Omental fat pad (tissue), 4 donors: ENCODE data around the gene TPBGL. TPM values are rescaled to one million over a fixed set of nuclear protein-coding genes. Genes with fewer than 3 reads are reported as not detected.

Experiments used
- ATAC-seq: fragments of 150-250 bp; one replicate; pipeline ENCODE4 v1.9.1; 2016; ENCODE audit warnings: mild to moderate bottlenecking, moderate library complexity; ENCODE audit not compliant: low FRiP score
- DNase-seq: peaks from one replicate; pipeline ENCODE4 v3.0.0-alpha.2; 2019; ENCODE audit warnings: low spot score
- total RNA-seq, 4 donors: library from RNA; depleted of rRNA; stranded (reverse); fragments of >200 nt; gene quantifications; one replicate each; pipeline ENCODE4 v1.1.0, GENCODE V29; 2016
- TF ChIP-seq, protein P1 (sequence below), 3 donors: fragments of 450-650 bp; IDR thresholded peaks; one replicate each; pipeline ENCODE4 v1.5.1; 2016 to 2017; ENCODE audit warnings: antibody characterized with exemption in 3 of 3, mild to moderate bottlenecking in 3 of 3, moderate library complexity in 2 of 3

TPBGL gene
- total RNA-seq, 4 donors from 2014 or later, result 0.19 to 0.48 TPM; not detected in 2

DNA sequence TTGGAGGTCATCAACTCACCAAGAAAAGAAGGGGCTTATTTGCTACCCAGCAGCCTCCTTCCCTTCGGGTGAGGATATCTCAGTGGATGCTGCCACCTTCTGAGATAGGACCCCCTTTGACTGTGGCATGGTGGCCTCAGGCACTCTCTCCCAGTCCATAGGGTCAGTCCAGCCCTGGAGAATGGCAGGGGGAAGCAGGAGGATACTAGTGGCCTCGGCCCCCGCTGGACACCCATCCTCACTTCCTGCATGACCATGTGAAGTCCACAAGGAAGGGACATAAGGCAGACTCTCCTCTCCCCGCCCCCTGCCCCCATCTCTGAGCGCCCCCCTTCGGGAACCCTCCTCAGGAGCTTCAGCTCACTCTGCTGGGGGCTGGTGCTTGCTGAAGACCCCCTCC, 24.4 kb downstream of the TPBGL start:
- DNase-seq, result no peak
- TF ChIP-seq, protein P1, sequence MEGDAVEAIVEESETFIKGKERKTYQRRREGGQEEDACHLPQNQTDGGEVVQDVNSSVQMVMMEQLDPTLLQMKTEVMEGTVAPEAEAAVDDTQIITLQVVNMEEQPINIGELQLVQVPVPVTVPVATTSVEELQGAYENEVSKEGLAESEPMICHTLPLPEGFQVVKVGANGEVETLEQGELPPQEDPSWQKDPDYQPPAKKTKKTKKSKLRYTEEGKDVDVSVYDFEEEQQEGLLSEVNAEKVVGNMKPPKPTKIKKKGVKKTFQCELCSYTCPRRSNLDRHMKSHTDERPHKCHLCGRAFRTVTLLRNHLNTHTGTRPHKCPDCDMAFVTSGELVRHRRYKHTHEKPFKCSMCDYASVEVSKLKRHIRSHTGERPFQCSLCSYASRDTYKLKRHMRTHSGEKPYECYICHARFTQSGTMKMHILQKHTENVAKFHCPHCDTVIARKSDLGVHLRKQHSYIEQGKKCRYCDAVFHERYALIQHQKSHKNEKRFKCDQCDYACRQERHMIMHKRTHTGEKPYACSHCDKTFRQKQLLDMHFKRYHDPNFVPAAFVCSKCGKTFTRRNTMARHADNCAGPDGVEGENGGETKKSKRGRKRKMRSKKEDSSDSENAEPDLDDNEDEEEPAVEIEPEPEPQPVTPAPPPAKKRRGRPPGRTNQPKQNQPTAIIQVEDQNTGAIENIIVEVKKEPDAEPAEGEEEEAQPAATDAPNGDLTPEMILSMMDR (IDR thresholded peaks at IDR 0.05), result no peak
- ATAC-seq, result no peak

DNA sequence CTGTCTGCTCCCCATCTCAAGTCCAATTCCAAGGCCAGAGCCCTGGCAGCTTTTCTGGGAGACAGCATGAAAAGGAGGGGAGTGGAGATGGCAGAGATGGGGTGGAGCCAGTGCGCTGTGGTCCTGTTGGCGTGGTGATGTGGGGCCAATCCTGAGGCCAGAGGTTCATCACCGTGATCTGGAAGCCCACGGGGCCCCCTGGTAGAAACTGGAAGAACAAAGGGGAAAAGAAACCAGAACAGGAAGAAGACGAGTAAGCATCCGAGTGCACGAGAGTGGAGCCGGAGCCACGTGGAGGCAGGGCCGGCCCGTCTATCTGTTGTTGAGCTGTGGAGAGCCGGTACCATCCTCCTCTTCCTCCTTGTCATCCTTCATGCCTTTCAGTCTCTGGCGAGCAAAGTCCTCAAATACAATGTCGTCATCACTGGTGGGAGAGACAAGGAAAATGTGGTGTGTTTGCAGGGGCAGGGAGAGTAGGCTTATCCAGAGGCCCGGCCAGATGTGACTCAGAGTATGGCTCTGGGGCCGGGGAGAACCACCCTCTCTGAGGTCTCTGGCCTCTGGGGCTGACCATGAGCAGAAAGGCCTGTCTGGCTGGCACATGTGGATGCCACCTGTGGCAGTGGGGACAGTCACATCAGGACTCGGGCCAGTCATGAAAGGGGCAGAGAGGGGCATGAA, 25.4 kb downstream of the TPBGL start:
- no peak for ATAC-seq
- TF ChIP-seq, protein P1 (IDR thresholded peaks at IDR 0.05), result no peak
- no peak for DNase-seq

DNA sequence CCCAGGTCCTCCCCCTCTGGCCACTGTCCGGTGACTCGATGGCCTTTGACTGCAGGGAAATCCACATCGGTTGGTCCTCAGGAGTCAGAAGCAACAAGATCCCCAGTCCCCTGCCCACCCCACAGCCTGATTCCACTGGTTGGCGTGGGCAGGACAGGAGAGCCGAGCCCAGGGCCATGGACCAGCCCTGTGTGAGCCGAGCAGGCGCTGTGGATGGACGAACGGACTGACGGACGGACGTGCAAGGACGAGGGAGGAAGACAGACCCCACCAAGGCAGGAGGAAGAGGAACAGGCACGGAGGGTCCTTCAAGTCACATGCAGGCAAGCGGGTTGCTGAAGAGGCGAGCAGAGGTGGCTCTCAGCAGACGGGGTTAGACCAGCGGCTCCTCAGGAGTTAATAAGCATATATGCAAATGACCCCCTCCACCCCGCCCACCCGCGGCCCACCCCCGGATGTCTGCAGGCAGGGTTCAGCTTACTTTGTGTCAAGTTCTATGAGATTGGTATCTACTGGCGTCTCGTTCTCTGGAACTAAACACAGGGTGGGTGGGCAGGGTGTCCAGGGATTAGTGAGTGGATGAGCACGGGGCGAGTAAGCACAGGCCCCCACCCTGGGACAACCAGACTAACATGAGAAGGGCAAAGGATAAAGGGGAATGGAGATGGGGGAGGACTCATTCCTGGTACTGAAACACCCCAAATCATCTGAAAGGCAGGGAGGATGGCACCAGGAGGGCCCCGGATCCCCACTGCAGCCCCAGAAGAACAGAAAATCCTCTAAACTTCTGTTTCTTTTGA, 26.8 kb downstream of the TPBGL start:
- no peak for DNase-seq
- TF ChIP-seq, protein P1 (IDR thresholded peaks at IDR 0.05), result no peak

DNA sequence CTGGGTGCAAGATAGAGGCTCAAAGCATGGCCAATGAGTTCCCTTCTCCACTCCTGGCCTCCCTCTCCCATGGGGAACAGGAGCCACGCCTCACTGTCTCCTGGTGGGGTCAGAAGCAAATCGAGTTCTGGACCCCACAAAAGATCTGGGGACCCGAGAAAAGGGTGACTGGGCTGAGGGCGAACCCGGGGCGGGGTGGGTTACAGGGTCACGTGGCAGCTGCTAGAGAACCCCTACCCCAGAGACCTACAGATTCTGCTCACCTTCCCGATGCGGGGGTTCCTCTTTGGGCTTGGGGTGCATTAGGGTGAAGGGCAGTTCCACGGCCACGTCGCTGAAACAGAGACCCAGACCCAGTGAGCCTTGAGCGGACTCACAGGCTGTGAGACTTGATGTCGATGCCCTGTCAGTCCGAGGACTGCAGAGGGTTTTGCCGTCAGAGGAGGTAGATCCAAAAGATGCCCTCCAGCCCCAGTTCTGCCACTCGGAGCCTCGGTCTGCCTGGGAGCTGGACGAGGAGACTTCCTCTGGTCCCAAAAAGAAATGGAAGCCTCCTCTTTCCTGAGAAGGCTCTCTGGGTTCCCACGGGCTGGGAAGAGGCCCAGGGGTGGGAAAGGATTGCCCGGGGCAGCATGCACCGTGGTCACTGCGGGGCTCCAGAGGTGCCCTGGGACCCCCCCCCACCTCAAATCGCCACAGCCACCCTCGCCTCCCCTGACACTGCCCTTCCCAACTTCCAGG, 28.2 kb downstream of the TPBGL start:
- DNase-seq (no peak), ATAC-seq (no peak)
- TF ChIP-seq, protein P1 (IDR thresholded peaks at IDR 0.05), result no peak

More for the DNA sequence above, 26.8 kb downstream of the TPBGL start:
- ATAC-seq, result no peak

DNA sequence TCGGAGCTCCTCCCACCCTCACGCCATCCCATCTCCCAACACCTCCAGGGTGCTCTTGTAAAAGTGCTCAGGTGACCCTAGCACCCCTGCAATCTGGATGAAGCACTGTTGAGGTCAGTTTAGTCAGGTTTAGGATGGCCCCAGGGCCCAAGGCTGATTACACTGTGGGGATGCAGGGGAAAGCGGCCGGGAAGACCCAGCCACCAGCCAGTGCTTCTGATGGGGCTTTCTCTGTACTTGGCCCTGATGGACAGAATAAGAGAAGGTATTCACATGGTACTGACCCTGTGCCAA, 28.7 kb downstream of the TPBGL start:
- TF ChIP-seq, protein P1 (IDR thresholded peaks at IDR 0.05), result no peak
- no peak for DNase-seq
- ATAC-seq, result no peak

DNA sequence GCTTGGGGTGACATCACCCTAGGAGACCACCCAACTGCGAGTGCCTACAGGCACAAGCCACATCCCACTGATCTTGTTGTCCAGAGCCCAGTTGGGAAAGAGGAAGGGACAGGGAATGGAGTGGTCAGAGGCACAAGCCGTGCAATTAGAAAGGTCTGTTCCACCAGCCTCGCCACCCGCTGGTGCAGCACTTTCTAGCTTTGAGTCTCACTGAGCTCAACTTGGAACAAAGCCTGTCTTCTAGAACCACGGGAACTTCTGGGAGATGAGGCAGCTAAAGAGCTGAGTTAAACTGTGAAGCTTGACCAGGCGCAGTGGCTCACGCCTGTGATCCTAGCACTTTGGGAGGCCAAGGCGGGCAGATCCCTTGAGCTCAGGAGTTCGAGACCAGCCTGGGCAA, 29.3 kb downstream of the TPBGL start:
- DNase-seq (no peak), ATAC-seq (no peak)
- TF ChIP-seq, protein P1 (IDR thresholded peaks at IDR 0.05), result no peak
